ENCODE data around the gene ETAA1. TPM values are rescaled to one million over a fixed set of nuclear protein-coding genes. Genes with fewer than 3 reads are reported as not detected.

ETAA1 gene
- total and polyA plus RNA-seq, 2 of the 13 experiments (the other 11 are each of a cell fraction or from before 2014, with no cell fraction given): 9.1 to 16.2 TPM

- no peak for TF ChIP-seq TCF7L2 (IDR thresholded peaks at IDR 0.05; ENCODE audit: low read depth, low read length)
- no peak for TF ChIP-seq ZNF318 (CRISPR knock-in tag; IDR thresholded peaks at IDR 0.05)
- TF ChIP-seq, protein P1, sequence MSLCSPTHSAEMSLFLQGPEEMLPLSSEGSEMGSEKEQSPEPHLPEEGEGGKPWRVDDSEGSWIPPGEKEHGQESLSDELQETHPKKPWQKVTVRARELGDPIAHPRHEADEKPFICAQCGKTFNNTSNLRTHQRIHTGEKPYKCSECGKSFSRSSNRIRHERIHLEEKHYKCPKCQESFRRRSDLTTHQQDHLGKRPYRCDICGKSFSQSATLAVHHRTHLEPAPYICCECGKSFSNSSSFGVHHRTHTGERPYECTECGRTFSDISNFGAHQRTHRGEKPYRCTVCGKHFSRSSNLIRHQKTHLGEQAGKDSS (CRISPR knock-in tag; IDR thresholded peaks at IDR 0.05; ENCODE audit: borderline replicate concordance, low read depth): peak; percentile 88
- TF ChIP-seq, protein P2, sequence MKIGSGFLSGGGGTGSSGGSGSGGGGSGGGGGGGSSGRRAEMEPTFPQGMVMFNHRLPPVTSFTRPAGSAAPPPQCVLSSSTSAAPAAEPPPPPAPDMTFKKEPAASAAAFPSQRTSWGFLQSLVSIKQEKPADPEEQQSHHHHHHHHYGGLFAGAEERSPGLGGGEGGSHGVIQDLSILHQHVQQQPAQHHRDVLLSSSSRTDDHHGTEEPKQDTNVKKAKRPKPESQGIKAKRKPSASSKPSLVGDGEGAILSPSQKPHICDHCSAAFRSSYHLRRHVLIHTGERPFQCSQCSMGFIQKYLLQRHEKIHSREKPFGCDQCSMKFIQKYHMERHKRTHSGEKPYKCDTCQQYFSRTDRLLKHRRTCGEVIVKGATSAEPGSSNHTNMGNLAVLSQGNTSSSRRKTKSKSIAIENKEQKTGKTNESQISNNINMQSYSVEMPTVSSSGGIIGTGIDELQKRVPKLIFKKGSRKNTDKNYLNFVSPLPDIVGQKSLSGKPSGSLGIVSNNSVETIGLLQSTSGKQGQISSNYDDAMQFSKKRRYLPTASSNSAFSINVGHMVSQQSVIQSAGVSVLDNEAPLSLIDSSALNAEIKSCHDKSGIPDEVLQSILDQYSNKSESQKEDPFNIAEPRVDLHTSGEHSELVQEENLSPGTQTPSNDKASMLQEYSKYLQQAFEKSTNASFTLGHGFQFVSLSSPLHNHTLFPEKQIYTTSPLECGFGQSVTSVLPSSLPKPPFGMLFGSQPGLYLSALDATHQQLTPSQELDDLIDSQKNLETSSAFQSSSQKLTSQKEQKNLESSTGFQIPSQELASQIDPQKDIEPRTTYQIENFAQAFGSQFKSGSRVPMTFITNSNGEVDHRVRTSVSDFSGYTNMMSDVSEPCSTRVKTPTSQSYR (CRISPR knock-in tag; IDR thresholded peaks at IDR 0.05; ENCODE audit: borderline replicate concordance): peak; percentile 57; the same call in 1 of the 2 replicates
- no peak for TF ChIP-seq CEBPB (IDR thresholded peaks at IDR 0.05; ENCODE audit: borderline replicate concordance, low read depth, low read length)
- TF ChIP-seq, protein P3, sequence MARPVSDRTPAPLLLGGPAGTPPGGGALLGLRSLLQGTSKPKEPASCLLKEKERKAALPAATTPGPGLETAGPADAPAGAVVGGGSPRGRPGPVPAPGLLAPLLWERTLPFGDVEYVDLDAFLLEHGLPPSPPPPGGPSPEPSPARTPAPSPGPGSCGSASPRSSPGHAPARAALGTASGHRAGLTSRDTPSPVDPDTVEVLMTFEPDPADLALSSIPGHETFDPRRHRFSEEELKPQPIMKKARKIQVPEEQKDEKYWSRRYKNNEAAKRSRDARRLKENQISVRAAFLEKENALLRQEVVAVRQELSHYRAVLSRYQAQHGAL (CRISPR knock-in tag; IDR thresholded peaks at IDR 0.05; ENCODE audit: not compliant biosample characterization): no peak
- TF ChIP-seq FOXC1 (CRISPR knock-in tag; IDR thresholded peaks at IDR 0.05; ENCODE audit: borderline replicate concordance): 0 out of 2 replicates have a peak, but pooled peaks have one; percentile 65
- TF ChIP-seq SP4 (CRISPR knock-in tag; IDR thresholded peaks at IDR 0.05): peak; percentile 72; the same call in 1 of the 2 replicates
- no peak for TF ChIP-seq ZNF326 (CRISPR knock-in tag; IDR thresholded peaks at IDR 0.05; ENCODE audit: borderline replicate concordance)
- TF ChIP-seq ZNF335 (CRISPR knock-in tag; IDR thresholded peaks at IDR 0.05): 0 out of 2 replicates have a peak, but pooled peaks have one; percentile 56
- no peak for TF ChIP-seq SNAPC5 (CRISPR knock-in tag; IDR thresholded peaks at IDR 0.05; ENCODE audit: borderline replicate concordance)
- TF ChIP-seq HDAC2 (CRISPR knock-in tag; IDR thresholded peaks at IDR 0.05): peak; percentile 26; the same call in 1 of the 2 replicates
These were observed at the start of gene ETAA1 (continued) for GRCh38 chr2:67397143-67397986.

All from HepG2 (cell line).